Right renal pelvis (tissue), 4 donors: ENCODE results near the gene TRIM25. TPM values are rescaled to one million over a fixed set of nuclear protein-coding genes. Genes with fewer than 3 reads are reported as not detected.

Experiments
- DNase-seq, 4 donors: peaks; one replicate each; pipeline ENCODE4 v3.0.0-alpha.2; 2013; ENCODE audit warnings: low read depth in 4 of 4, low spot score in 3 of 4, missing footprints in 1 of 4
- polyA plus RNA-seq, 4 donors: library from polyadenylated mRNA; unstranded; fragments of 120-200 nt; gene quantifications; one replicate each; pipeline ENCODE4 v1.2.1, GENCODE V29; 2013; ENCODE audit not compliant: insufficient read length in 4 of 4

Gene TRIM25
- polyA plus RNA-seq, 4 donors: 23.4 to 34.4 (median 31.5) TPM

DNA sequence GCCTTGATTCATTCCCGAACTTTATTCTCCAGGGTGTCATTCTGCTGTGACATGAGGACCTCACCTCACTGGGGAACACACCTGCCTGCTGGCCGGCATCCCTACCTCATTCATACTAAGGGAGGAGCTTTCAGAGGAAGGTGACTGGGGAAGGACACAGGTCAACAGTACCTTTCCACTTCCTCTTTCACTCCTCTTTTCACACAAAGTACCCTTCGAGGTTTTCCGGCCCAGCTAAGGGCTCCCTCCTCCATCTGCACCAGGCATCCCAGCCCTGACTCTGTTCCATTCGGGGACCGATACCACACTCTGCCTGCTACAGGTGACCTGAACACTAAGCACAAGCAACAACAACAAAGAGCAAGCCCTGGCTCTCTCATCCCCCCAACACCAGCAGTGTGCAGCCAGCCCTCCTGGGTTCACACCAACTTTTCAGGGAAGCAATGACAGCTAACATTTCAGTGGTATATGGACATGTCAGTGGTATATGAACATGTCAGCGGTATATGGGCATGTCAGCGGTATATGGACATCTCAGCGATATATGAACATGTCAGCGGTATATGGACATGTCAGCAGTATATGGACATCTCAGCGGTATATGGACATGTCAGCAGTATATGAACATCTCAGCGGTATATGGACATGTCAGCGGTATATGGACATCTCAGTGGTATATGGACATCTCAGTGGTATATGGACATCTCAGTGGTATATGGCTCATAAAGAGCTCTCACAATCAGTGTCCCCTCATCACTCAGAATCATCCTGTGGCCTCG lies 16.0 kb downstream of the TRIM25 start:
- no peak for DNase-seq

DNA sequence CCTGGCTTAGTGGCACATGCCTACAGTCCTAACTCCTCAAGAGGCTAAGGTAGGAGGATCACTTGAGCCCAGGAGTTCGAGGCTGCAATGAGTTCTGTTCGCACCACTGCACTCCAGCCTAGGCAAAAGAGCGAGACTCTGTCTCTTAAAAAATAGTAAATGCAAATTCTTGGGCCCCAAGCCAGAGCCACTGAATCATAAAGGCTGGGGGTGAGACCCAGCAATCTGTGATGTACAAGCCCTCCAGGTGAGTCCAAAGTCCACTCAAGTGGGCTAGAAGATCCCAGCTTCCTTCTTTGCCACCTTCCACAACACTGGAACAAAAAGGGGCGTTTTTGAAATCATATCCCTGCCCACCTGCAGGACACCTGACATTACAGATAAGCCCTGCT lies 16.9 kb downstream of the TRIM25 start:
- no peak for DNase-seq

- DNase-seq: no peak
Observed at GRCh38 chr17:56896217-56896967, 17.5 kb downstream of the TRIM25 start.

DNA sequence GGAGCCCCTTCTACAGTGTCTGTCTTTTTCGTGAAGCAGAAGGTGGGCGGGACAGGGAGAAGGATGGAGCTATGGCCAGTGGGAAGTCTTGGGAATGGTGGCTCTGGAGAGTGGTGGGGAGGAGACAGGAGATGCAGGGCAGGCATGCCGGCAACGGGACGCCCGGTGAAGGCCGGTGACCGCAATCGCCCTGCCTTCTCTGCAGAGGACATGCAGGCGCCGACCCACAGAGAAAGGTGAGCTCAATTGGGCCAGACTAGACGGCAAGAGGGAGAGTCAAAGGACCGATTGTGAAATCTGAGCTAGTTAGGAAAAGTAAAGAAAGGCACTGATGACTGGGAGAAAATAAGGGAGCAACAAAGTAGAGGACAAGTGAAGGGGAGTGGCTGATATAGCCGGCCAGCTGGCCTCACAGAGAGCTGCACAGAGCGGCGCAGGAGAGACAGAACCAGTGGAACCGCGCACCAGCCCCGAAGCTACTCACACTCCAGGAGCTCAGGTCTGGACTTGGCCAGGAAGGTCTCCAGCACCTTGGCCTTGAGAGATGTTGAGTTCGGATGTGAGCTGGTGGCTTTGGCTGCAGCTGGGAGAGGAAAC lies 18.9 kb downstream of the TRIM25 start:
- no peak for DNase-seq

- DNase-seq: no peak
Observed at GRCh38 chr17:56893503-56893902, 20.3 kb downstream of the TRIM25 start.

DNA sequence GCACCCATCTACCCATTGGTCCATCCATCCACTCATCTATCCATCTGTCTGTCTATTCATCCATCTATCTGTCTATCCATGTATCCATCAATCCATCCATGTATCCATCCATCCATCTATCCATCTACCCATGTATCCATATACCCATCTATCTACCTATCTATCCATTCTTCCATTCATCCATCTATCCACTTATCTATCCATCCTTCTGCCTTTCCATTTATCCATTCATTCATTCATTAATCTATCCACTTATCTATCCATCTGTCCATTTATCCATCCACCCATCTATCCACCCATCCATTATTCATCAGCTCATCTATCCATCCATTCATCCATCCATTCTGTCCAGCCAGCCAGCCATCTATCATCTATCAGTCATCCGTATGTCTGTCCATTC lies 21.5 kb downstream of the TRIM25 start:
- no peak for DNase-seq

- no peak for DNase-seq
Observed at GRCh38 chr17:56891751-56892150, 22.1 kb downstream of the TRIM25 start.

DNA sequence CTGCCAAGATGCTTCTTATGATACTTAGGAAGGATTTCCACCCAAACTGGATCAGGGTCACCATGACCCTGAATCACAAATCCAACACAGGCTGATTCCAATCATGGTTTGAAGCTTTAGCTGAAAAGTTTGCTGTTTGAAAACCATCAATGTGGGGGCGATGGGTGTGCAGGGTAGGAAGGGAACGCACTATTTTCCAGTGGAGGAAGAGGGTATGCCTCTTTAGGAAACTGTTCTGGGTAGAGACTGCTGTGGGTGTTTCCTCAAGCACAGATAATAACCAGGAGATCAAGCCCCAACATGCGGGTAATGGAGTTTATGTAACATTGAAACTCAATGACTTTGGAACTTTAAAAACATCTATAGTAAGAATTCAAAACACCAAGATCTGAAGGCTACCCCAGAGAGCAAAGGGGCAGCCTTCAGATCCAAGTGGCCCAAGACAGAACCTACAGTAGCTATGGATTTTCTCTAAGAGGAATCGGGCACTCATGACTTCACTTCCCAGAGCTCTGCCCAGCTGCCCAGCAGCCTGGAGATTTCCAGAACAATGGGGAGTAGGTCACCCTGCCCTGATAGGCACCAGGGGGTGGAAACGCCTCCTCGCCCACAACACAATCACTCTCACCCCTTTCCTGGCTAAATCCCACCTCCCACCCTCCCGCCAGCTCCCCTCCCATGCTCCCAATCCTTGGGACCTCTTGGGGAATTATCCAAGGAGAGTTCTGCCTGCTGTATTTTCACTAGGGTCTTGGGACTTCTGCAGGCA lies 22.8 kb downstream of the TRIM25 start:
- DNase-seq: no peak

DNA sequence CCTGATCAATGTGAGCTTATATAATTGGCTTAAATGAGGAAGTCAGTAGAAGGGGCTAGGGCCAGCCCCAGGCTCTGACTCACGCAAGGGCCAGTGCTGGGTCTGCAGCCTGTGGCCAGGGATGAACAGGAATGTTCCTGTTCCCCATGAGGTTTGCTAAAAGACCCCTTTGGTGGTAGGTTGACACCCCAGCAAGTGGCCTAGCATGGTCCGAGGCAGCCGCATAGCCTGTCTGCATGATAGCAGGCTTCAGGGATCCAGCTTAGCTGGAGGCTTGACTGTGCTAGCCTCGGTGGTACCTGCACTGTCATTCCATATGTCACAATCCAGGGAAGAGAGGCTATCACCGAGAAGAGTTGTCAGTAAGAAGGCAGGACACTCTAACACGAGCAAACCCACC lies 23.5 kb downstream of the TRIM25 start:
- DNase-seq: no peak

- DNase-seq: no peak
Observed at GRCh38 chr17:56887552-56888467, 26.0 kb downstream of the TRIM25 start.

DNA sequence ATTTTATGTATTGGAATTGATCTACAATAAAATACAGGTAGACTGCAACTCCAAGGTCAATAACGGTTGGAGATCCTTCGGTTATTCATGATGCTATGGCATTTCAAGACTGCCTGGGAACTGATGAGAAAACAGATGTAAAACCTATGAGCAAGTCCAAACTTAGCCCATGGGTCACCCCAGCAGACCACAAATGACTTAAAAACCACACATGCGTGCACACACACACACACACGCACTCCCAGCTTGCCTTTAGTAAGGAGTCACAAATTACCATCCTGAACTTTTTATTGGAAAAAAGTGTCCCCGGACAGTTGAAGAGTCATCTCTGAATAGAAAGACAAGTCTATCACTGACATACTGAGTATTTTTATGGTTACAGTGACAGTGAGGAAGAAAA lies 26.7 kb downstream of the TRIM25 start:
- no peak for DNase-seq

GRCh38 chr17:56886288-56886731 lies 27.5 kb downstream of the TRIM25 start:
- no peak for DNase-seq

DNA sequence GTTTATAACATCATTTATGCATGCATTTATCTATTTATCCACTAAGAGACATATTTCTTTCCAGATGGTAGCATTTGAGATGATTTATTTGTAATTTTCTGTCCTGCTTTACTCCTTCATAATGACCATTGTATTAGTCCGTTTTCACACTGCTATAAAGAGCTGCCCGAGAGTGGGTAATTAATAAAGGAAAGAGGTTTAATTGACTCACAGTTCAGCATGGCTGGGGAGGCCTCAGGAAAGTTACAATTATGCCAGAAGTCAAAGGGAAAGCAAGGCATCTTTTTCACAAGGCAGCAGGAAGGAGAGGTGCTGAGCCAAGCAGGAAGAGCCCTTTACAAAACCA lies 28.6 kb downstream of the TRIM25 start:
- no peak for DNase-seq

GRCh38 chr17:56884483-56885311 lies 29.2 kb downstream of the TRIM25 start:
- DNase-seq: no peak

GRCh38 chr17:56883616-56884015 lies 30.2 kb downstream of the TRIM25 start:
- no peak for DNase-seq

GRCh38 chr17:56881685-56882295 lies 32.1 kb downstream of the TRIM25 start:
- no peak for DNase-seq

DNA sequence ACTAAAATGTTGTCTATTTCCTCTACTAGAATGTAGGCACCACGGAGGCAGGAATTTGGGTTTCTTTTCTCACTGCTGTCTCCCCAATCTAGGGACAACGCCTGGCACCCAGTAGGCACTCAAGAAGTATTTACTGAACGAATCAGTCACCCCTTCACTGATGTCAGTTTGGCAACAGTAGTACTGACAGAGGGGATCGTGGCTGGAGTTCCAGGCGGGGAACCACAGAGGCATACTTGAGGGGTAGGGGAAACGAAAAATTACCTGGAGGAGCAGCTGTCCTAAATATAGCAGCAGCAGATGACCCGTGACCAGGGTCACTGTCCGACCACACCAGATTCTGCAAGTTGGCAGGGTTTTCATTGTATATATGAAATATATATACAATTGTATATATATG lies 33.3 kb downstream of the TRIM25 start:
- no peak for DNase-seq

DNA sequence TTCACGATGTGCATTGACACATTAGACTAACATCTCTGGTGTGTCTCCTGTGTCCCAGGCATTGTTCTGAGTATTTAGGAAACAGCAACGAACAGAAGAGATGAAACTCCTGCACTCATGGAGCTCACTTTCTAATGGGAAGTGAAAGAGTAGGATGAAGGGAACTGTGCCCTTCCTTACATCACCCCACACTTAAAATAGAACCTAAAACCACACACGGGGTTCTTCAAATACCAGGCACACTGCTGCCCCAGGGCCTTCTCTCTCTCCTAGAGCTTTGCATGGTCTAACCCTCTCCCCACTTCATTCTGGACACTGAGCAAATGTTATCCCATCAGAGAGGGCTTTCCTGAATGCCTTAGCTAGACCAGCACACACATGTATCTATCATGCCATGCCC lies 33.7 kb downstream of the TRIM25 start:
- no peak for DNase-seq

- no peak for DNase-seq
Observed at GRCh38 chr17:56879280-56879679, 34.6 kb downstream of the TRIM25 start.
